ENCODE results near the gene RGS19.

RGS19 gene

GRCh38 chr20:64079273-64080012, at the start of gene RGS19:
RGS19 (minus strand) TSS chr20:64079518; CDS start chr20:64076886, 2,632 bp downstream.
- TF ChIP-seq MAX (IDR thresholded peaks at IDR 0.05) (0 out of 2 replicates have a peak, but pooled peaks have one; percentile 25), TCF12 (IDR thresholded peaks at IDR 0.05; ENCODE audit: low read depth) (peak; percentile 42; the same call in 1 of the 2 replicates), NFIC (IDR thresholded peaks at IDR 0.05) (no peak), TAF1 (IDR thresholded peaks at IDR 0.05; ENCODE audit: low read depth) (peak; percentile 25; the same call in 1 of the 2 replicates)

- TF ChIP-seq EGR1 (IDR thresholded peaks at IDR 0.05) (no peak), EP300 (IDR thresholded peaks at IDR 0.05; ENCODE audit: borderline replicate concordance) (no peak)
Observed at GRCh38 chr20:64121586-64121985, 42.3 kb upstream of the RGS19 start.

GRCh38 chr20:64119681-64120341, 40.5 kb upstream of the RGS19 start:
- TF ChIP-seq CREB1 (IDR thresholded peaks at IDR 0.05; ENCODE audit: low read depth): no peak
- TF ChIP-seq REST (IDR thresholded peaks at IDR 0.05; ENCODE audit: low read depth): no peak
- no peak for TF ChIP-seq EGR1 (IDR thresholded peaks at IDR 0.05)
- TF ChIP-seq ZBTB7A (IDR thresholded peaks at IDR 0.05; ENCODE audit: low read depth): peak; percentile 3; the same call in 1 of the 2 replicates

- TF ChIP-seq MAX (IDR thresholded peaks at IDR 0.05): no peak
- TF ChIP-seq CEBPB (IDR thresholded peaks at IDR 0.05): no peak
- no peak for TF ChIP-seq TAF1 (IDR thresholded peaks at IDR 0.05; ENCODE audit: low read depth)
- TF ChIP-seq EGR1 (IDR thresholded peaks at IDR 0.05): no peak
Observed at GRCh38 chr20:64119301-64119680, 40.0 kb upstream of the RGS19 start.

GRCh38 chr20:64116541-64117431, 37.5 kb upstream of the RGS19 start:
- TF ChIP-seq RAD21 (IDR thresholded peaks at IDR 0.05; ENCODE audit: low read depth): no peak
- TF ChIP-seq YY1 (IDR thresholded peaks at IDR 0.05; ENCODE audit: low read depth): no peak
- TF ChIP-seq ZBTB7A (IDR thresholded peaks at IDR 0.05; ENCODE audit: low read depth): no peak
- no peak for TF ChIP-seq MAX (IDR thresholded peaks at IDR 0.05)
- no peak for TF ChIP-seq TCF12 (IDR thresholded peaks at IDR 0.05; ENCODE audit: low read depth)
- no peak for TF ChIP-seq CREB1 (IDR thresholded peaks at IDR 0.05; ENCODE audit: low read depth)
- TF ChIP-seq TEAD4 (IDR thresholded peaks at IDR 0.05): no peak

GRCh38 chr20:64116016-64116415, 36.7 kb upstream of the RGS19 start:
- no peak for TF ChIP-seq CREB1 (IDR thresholded peaks at IDR 0.05; ENCODE audit: low read depth)
- TF ChIP-seq MAX (IDR thresholded peaks at IDR 0.05): no peak
- TF ChIP-seq FOXM1 (IDR thresholded peaks at IDR 0.05; ENCODE audit: borderline replicate concordance, low read depth): no peak
- TF ChIP-seq RAD21 (IDR thresholded peaks at IDR 0.05; ENCODE audit: low read depth): no peak
- TF ChIP-seq TCF12 (IDR thresholded peaks at IDR 0.05; ENCODE audit: low read depth): no peak
- no peak for TF ChIP-seq CEBPB (IDR thresholded peaks at IDR 0.05)
- TF ChIP-seq NFIC (IDR thresholded peaks at IDR 0.05): no peak
- no peak for TF ChIP-seq EP300 (IDR thresholded peaks at IDR 0.05; ENCODE audit: borderline replicate concordance)
- TF ChIP-seq USF1 (IDR thresholded peaks at IDR 0.05): no peak
- no peak for TF ChIP-seq TAF1 (IDR thresholded peaks at IDR 0.05; ENCODE audit: low read depth)

GRCh38 chr20:64115171-64115911, 36.0 kb upstream of the RGS19 start:
- no peak for TF ChIP-seq MAX (IDR thresholded peaks at IDR 0.05)
- no peak for TF ChIP-seq TAF1 (IDR thresholded peaks at IDR 0.05; ENCODE audit: low read depth)
- no peak for TF ChIP-seq EGR1 (IDR thresholded peaks at IDR 0.05)
- no peak for TF ChIP-seq RAD21 (IDR thresholded peaks at IDR 0.05; ENCODE audit: low read depth)
- TF ChIP-seq REST (IDR thresholded peaks at IDR 0.05; ENCODE audit: low read depth): no peak
- no peak for TF ChIP-seq YY1 (IDR thresholded peaks at IDR 0.05; ENCODE audit: low read depth)
- TF ChIP-seq CEBPB (IDR thresholded peaks at IDR 0.05): no peak
- TF ChIP-seq USF1 (IDR thresholded peaks at IDR 0.05): no peak
- TF ChIP-seq EP300 (IDR thresholded peaks at IDR 0.05; ENCODE audit: borderline replicate concordance): no peak
- TF ChIP-seq TCF12 (IDR thresholded peaks at IDR 0.05; ENCODE audit: low read depth): no peak
- TF ChIP-seq CREB1 (IDR thresholded peaks at IDR 0.05; ENCODE audit: low read depth): no peak
